Hematopoietic multipotent progenitor cell (in vitro differentiated cells): ENCODE results near the gene PTPRD. TPM values are rescaled to one million over a fixed set of nuclear protein-coding genes. Genes with fewer than 3 reads are reported as not detected.

Experiments used
- DNase-seq, 3 donors: peaks; one replicate each; pipeline ENCODE4 v3.0.0-alpha.2; 2011 to 2015; ENCODE audit warnings: low read depth in 2 of 3, low spot score in 2 of 3
- total RNA-seq: library from RNA; depleted of rRNA; stranded (reverse); fragments of >200 nt; gene quantifications from one replicate; pipeline ENCODE4 v1.2.3, GENCODE V29; 2012

Gene PTPRD
- total RNA-seq, 1 donor: 16.2 TPM

DNA sequence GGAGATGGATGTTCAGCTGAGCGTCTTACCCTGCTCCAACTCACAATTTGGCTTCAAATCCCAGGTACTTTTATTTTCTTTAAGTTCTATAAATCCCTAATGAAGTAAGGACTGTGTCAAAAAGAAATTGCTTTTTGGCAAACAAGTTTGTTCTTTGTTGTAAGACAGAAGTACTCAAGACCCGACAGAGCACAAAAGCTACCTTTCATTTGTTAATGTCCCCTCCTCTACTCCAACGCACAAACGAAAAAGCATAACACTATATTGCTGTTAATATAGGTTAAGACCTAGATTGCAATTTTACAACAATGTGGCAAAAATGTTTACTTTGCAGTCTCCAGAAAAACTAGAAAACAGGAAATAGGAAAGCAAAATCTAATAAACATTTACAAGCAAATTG, 2217.8 kb downstream of the PTPRD start:
- no peak for DNase-seq

DNA sequence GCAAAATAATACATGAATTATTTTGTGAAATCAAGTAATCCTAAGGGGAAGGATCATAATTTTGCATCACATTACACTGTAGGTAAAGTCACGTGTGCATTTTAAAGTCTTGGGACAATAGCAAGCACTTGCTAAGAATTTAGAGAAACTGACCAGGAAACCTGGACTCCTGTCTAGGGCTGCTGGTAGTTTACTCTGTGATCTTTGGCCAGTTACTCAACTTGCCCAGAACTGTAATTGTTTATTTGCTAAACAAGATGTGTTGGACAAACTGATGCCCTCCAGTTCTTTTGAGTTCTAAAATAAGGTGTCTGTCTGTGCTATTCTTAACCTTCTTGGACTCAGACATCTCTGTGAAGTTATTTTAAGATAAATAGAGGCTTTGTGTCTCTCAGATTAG, 2218.5 kb downstream of the PTPRD start:
- DNase-seq: no peak

DNA sequence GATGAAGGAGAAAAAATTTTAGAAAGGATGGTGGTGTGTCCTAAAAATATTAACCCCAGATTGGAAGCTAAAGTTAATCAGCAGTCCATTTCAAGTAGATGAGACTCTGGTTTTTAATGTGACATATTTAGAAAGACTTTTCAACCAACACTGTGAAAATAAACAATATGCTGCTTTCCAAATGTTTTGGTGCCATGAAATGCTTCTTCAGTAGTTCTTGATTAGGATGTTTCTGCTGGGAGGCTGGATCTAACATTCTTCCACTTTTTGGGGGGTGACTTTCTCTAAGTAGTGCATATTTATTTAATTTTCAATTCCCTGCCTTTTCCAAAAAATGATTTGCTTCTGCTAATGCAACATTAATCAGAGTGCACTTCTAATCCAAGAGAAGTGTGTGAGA, 2219.9 kb downstream of the PTPRD start:
- DNase-seq: no peak

DNA sequence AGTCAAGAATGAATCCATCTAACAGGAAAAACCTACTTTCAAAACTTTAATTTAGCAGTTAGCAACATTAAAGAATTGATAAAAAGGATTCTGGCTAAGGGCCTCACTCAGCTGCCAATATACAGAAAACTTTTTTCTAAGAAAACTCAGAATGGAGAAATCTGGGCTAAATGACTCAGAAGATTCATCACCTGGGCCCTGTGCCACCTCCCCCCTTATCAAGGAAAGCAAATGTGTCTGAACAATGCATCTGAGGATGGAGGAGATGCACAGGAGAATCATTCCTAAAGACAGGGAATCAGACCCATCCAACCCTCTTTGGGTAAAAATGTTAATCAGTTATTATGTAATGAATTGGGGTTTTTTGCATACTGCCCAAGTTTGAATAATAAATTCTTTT, 2221.2 kb downstream of the PTPRD start:
- no peak for DNase-seq

DNA sequence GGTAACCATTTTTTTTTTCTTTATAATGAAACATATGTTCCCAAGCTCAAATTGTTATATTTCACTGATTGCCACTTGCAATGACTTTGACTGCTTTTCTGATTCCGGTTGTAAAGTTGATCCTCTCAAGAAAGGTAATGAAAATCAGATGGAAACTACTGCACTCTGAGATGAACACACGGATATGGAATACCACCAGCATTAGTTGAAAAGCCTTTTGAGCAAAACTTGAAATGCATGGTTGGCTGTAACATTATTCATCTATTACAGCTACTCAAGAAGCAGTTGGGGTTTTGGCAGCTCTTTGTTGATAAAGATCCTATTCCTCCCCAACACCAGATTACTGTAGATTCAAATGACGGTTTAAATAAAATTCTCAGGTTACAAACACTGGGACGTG, 2221.7 kb downstream of the PTPRD start:
- no peak for DNase-seq

DNA sequence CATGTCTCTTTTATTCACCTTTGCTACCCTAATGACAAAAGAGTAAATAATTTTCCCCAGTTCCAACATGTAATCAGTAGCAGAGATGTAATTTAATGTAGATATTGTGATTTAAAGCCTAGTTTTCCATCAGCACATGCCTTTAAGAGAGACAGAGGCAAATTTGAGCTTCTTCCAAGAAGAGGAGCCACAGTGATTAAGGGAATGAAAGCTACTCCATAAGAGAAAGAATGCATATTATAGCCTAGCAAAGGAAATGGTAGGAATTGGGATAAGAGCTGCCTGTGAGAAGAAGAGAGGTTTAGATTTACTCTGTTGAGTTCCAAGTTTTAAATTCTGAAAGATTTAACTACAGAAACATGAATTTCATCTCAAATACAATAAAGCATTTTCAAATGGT, 2222.2 kb downstream of the PTPRD start:
- no peak for DNase-seq

DNA sequence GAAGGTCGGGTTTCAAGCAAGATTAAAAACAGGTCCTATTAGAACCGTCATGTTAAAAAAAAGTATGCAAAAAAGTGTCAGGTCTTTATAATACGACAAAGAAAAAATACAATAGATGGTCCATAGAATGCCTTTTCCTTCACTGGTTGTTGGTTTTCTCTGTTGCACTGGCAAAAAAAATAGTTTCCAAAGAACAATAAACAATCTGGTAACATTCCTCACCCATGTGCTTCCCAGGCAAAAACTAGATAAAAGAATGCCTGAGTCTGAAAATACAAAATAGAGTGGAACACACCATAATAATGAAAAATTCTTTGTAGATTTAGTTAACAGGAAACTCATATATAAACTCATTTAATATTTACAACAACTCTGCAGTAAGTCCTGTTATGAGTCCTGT, 2223.3 kb downstream of the PTPRD start:
- no peak for DNase-seq

DNA sequence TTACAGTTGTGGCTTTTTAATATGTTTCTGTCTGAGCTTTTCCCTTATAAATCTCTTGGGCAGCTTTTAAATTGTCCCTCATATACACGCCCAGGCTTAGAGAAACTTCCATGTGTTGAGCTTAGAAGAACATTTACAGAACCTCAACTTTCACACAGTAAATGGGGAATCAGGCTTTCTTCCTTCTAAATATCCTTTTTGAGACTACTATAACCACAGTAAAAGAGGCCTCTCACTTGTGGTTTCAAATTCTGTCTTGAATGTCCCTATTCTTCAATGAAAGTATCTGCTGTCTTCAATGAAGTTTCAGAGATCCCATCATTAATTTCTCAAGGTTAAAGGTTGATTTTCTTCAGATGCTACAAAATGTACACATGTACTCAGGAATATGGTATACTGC, 2224.7 kb downstream of the PTPRD start:
- DNase-seq: no peak

DNA sequence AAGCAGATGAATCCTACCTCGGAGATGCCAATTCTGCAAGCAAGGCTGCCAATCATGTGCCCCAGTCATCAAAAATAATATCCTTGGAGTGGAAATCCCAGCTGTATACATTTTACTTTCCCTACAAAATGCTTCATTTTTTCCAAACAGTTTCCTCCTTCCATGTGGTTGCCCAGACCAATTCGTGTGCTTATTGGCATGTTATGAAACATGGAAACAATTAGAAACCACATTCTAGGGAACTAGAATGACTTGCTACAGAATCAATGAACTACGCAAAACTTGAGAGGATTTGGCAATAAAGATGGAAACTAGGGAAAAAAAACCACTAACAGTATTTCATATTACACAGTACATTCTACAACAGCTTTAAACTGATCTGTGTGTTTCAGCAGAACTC, 2228.7 kb downstream of the PTPRD start:
- no peak for DNase-seq

DNA sequence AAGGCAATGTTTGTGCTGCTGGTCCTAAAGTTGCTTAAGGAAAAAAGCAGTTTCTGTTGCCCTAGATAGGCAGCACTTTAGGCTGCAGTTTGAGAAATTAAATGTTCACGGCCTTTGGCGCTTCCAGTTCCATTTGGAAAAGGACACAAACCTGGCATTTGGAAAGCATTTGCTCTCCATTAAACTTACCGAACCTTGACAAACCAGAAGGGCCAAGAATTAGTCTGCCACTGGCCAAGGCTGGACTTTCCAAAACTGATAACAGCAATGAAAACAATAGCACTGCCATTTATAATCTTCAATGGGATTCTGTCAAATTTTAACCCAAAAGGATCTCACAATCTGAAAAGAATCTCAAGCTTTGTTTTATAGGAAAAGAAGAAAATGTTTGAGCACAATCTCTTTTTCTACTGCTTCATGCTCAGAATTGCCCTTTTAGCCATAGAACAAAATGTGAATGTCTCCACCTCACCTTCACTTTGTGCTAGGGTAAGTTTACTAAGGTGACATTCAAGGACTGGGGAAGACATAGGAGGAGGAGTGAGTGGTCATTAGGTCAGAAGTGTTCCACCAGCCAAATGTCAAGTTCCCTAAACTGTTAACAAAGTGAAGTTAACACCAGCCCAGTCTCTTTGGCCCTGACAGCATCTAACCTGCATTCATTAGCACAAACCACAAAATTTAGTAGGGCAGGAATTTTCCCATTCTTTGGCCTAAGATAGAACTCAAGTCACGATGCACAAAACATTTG, 2229.8 kb downstream of the PTPRD start:
- no peak for DNase-seq

DNA sequence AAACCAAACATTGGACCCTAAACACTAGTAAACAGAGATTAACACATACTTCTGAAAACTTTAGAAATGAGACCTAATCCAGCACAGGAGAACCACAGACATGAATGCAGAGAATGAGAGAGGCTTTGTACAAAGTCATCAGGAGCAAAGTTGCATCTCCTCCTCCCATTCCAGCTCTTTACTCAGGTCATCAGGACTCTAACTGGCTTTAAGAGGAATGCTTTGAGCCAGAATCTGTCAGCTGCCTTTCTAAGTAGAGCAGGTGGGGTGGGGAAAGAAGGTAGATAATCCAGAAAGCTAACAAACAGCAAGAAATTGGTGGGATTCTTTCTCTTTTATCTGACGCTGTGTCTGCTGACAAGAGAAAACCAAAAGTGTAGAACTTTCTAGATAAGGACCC, 2230.5 kb downstream of the PTPRD start:
- DNase-seq: no peak

DNA sequence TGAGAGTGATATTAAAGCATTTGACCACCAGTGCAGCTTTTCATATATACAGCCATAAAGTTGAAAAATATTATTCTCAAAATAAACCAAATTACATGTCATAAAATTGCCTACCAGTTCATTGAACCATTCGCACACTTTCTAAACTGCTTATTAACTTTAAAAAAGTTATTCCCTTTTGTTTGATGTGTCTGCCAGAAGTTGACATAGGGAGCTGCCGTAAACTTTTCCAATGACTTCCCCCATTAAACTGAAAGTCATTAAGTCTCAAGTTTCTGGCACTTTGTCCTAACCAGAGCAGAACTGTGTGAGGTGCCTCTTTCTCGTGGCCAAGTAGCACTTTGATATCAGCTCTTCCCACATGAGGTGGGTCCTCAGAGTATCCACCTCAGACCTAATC, 2231.2 kb downstream of the PTPRD start:
- DNase-seq: no peak

DNA sequence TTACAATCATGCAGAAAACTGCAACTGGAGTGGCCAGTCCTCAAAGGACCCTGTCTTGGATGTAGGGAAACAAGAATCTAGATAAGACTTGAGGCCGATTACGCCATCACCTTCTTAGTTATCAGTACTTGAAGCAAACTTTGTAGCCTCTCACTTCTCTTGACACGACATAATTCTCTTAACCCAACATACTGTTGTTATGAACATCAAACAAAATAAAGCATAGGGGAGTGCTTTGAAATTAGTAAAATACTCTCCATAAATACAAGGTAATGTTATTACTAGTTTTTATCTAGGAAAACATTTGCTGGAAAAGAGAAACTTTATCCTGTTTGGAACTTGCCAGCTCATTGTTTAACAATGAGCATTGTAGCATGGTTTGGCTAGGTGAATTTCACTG, 2238.3 kb downstream of the PTPRD start:
- no peak for DNase-seq

DNA sequence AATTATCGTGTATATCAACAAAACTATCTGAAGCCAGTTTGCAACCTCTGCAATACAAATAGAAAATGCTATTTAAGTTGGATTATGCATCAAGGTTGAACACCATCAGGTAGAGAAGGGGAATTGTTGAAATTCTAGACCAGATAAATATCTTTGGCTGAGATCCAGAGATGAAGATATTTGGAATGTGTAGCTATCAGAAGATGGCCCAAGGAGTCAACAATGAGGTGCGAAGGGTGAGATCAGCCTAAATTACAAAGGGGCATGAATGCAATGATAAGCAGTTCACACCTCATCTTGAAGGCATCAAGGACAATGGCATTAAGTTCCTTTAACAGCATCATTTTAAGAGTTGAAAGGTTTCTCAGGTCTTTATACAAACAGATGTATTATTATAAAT, 2241.1 kb downstream of the PTPRD start:
- DNase-seq: no peak

DNA sequence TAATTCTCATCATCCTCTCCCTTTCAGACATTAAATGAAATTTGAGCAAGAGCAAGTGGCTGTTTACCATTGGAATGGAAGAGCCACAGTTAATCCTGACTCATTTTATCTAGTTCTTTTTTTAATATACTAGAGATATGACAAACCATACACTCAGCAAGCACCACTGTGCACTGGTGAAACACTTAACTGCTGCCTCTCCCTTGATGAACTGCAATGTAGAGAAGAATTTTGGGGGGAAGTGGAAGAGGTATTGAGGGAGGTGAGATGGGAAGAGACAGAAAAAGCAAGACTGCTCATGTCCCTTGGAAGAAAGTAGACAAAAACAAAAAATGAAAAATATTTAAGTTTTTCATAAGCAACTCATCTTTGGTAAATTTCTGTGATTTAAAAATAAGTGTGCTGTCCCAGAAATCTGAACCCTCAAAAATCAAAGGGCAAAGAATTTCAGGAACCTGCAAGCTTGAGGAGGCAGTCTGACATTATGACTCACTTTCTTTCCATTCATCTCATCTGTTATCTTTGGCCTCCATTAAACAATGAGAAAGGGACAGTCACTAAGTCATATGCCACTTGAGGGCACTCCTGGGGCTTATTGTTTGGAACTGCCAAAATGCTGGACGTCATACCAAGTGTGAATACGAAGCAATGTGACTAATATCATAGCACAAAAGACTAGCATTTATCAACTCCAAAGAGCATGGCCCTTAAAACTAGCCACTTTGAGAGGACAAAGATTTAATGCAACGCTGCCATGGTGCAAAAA, 2246.5 kb downstream of the PTPRD start:
- no peak for DNase-seq

DNA sequence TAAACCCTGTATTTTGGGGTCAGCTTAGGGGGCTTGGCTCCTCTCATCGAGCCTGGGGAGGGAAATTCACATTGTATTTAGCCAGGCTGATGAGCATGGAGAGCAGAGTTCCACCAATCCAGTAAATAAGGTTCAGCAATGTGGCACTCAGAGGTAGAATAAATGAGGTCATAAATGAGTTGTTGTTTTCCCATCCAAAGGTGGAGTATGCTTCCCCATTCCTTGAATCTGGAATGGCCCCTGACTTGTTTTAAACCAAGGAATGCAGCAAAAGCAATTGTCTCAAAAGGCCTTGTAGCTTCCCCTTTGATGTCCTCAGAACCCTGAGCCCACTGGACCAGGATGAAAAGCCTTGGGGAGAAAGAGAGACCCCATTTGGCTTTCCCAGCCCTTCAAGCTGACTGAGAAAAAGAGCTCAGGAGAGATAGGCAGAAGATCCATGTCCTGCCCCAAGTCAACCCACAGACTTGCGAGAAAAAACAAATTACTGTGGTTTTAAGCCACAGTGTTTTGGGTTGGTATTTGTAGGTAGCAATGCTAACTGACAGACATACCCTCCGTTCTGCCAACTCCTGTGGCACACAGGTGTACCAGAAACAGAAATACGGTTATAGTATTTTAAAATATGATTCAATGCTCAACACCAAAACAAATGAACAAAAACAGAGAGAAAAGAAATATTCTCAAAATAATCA, 2247.2 kb downstream of the PTPRD start:
- no peak for DNase-seq

DNA sequence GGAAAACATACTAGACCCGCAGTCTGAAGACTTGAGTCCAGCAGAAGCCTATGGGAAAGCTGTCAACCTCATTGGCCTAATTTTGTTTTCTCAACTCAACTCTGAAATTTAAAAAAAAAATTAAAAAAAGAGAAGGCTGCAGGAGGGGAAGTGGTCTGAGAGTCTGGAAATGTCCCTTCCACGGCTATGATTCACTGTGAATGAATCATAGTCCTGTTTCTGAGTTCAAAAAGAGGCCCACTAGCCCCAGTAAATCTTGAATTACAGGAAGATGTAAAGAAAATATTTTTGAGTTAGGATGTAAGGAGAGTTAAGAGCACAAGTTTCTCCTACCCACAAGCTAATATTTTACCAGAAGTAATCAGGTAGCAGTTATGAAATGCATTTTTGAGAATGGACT, 2247.8 kb downstream of the PTPRD start:
- peak in 2 of 3 donors; percentile 35 to 48 for DNase-seq

DNA sequence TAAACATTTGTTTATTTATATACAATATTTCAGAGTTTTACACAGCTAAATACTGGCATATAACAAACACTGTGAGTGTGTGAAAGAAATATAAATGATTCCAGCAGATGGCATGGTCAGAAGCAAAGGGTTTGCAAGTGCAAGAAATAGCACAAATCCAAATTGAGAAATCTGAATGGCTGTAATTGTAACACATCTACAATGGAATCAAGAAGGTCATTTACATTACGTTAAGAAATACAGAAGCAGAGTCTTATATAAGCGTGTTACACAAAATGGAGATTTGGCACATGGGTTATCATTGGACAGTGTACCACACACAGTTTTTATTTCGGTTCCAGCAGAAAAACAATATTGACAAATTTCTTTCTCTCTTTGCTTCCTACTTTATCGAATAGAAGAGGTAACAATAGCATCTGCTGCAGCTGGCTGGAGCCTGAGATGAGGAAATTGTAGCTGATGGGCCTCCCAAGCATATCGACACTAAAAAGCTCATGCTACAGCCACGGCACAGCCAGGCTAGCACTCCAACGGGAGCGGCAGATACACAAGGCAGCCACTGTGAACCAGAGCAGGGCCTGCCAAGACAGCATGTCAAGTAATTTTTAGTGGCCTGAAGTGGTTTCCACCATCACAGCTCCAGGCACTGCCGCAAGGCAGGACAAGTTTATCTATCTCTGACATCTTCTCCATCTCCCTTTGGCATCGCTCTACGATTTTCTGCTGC, 2248.6 kb downstream of the PTPRD start:
- DNase-seq: no peak

DNA sequence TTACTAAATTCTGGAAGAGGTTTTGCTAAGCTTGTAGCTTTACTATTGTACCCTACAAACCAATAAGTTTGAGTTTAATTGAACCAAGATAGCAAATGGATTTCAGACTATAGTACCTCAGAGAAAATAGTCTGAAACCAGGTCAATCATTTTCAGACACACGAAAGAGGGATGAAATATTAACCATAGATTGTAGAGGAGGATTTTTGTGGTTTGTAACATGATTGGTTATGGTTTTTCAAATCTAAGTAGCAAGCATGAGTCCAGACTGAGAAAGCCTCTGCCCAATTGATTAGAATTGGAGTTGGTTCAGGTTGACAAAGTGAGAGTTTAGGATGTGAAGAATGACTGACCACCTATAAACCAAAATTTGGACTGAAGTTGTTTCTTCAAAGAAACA, 2250.6 kb downstream of the PTPRD start:
- no peak for DNase-seq

DNA sequence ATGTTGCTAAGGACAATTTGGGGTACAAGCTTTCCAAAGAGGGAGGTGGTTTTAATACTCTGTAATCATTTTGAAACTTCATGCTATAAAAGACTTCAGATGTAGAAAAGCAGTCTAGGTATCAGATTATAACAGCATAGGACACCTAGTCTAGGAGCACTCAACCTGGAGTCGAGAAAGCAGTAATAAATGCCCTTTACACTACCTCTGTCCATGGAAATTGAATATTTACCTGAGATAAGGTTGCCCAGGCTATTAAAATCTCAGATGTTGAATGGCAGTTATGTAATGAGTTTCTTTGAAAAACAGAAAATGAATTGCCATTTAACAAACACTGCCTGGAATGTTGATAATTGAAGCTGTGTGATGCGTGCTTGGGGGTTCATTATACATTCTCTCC, 2251.4 kb downstream of the PTPRD start:
- no peak for DNase-seq

DNA sequence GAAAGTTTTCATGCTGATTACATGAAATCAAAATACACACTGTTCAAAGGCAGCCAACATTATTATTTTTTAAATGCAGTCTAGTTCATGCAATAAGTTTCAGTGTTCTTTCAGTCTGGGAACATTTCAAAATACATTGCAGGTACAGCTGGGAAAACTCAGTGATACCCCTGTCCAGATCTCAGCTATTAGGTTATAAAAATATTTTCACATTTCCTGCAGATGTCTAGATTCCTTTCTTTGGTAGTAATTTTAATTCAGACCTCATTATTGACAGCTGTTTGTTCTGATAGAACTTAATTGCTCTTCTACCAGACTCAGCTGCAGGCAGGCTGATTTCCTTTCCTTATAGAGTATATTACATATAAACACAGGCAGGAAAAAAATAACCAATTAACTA, 2256.4 kb downstream of the PTPRD start:
- no peak for DNase-seq
